Measurements from ENCODE around the gene KRT83. TPM values are rescaled to one million over a fixed set of nuclear protein-coding genes. Genes with fewer than 3 reads are reported as not detected.

Gene KRT83
- total and polyA plus RNA-seq, 11 donors = not detected

- Histone ChIP-seq H3K9me3 (peaks cover 0 to 14% (median 3%) of the 10 kb centered on the region in 12 donors), H3K4me1 (peaks cover 0 to 11% (median 0%) of the 10 kb centered on the region in 12 donors), H3K27me3 (peaks cover 0 to 4% (median 0%) of the 10 kb centered on the region in 9 donors), H3K27ac (no peak overlapping the region), H3K36me3 (no peaks in the 10 kb centered on the region), H3K4me3 (no peak overlapping the region)
- DNase-seq (no peak), ATAC-seq (no peak)
- 87 to 94% (median 90%) methylated on average over 11 to 12 of the region's 12 CpGs for WGBS, 4 donors
- TF ChIP-seq POLR2A (IDR thresholded peaks at IDR 0.05) (no peak), CTCF (IDR thresholded peaks at IDR 0.05) (no peak)
- intact Hi-C loops (cut with DNase I) = no loop called here
Measured at GRCh38 chr12:52344111-52344510, 22.9 kb upstream of the KRT83 start.

GRCh38 chr12:52343550-52343949 is 22.4 kb upstream of the KRT83 start:
- Histone ChIP-seq H3K9me3 (peaks cover 0 to 14% (median 3%) of the 10 kb centered on the region in 12 donors), H3K36me3 (no peaks in the 10 kb centered on the region), H3K27me3 (peaks cover 0 to 4% (median 0%) of the 10 kb centered on the region in 9 donors), H3K27ac (no peak overlapping the region), H3K4me1 (peaks cover 0 to 11% (median 0%) of the 10 kb centered on the region in 12 donors), H3K4me3 (no peak overlapping the region)
- intact Hi-C loops (cut with DNase I) = no loop called here
- WGBS, 4 donors = 75 to 95% (median 91%) methylated on average over 2 of the region's 2 CpGs
- DNase-seq = no peak
- no peak for ATAC-seq
- TF ChIP-seq CTCF (IDR thresholded peaks at IDR 0.05) (no peak), POLR2A (IDR thresholded peaks at IDR 0.05) (no peak)

DNA sequence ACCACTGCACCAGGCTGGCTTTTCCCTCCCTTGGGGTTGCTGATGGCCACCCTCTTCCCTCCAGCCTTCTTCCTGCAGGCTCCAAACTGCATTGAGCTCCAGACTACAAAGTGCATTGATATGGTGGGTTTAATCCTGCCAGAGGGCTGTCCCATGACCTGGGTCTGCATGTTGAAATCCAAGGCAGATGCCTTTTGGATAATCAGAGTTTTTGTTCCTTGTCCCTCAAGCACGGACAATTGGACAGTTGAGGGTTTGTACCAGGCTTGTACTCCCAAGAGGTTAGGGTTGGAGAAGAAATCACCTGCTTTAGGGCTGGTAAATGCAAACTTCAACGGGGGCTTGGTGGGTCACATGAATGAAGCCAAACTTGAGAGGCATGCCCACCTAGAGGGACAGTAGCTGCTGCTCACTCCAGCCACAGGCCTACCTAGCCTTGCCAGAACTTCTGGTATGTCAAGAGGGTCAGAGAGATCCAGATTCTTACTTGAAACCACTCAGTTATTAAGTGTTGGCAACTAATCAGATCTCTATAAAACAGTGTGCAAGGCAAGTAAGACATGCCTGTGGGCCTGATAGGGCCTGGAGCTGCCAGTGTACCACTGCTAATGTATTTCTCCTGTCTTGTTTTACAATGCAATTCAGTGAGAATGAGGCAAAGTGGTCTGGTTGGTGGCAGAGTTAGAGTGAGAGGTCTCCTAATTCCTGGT is 21.7 kb upstream of the KRT83 start:
- peaks cover 0 to 11% (median 0%) of the 10 kb centered on the region in 12 donors for H3K4me1 ChIP-seq
- TF ChIP-seq CTCF (IDR thresholded peaks at IDR 0.05) (no peak), POLR2A (IDR thresholded peaks at IDR 0.05) (no peak)
- H3K27ac ChIP-seq = no peak overlapping the region
- H3K36me3 ChIP-seq = no peaks in the 10 kb centered on the region
- peaks cover 0 to 4% (median 0%) of the 10 kb centered on the region in 9 donors for H3K27me3 ChIP-seq
- 77 to 89% (median 84%) methylated on average over 2 of the region's 2 CpGs for WGBS, 4 donors
- H3K4me3 ChIP-seq = no peak overlapping the region
- intact Hi-C loops (cut with DNase I) = no loop called here
- H3K9me3 ChIP-seq = peaks cover 0 to 14% (median 3%) of the 10 kb centered on the region in 12 donors
- no peak for ATAC-seq
- no peak for DNase-seq

- 88 to 92% (median 90%) methylated on average over 12 to 14 of the region's 14 CpGs for WGBS, 4 donors
- DNase-seq = no peak
- Histone ChIP-seq H3K4me3 (no peak overlapping the region), H3K27ac (no peak overlapping the region), H3K27me3 (peaks cover 0 to 4% (median 0%) of the 10 kb centered on the region in 9 donors), H3K4me1 (peaks cover 0 to 3% (median 0%) of the 10 kb centered on the region in 12 donors), H3K36me3 (no peaks in the 10 kb centered on the region), H3K9me3 (peaks cover 0 to 32% (median 7%) of the 10 kb centered on the region in 12 donors)
- no peak for TF ChIP-seq POLR2A (IDR thresholded peaks at IDR 0.05)
- TF ChIP-seq CTCF (IDR thresholded peaks at IDR 0.05) = no peak
- no peak for ATAC-seq
- intact Hi-C loops (cut with DNase I) = no loop called here
Measured at GRCh38 chr12:52341066-52341580, 19.9 kb upstream of the KRT83 start.
